Urinary bladder (tissue), 4 donors: ENCODE data around the gene LRP8. TPM values are rescaled to one million over a fixed set of nuclear protein-coding genes. Genes with fewer than 3 reads are reported as not detected.

Source experiments
- DNase-seq: peaks from one replicate; pipeline ENCODE4 v3.0.0-alpha.2; 2015; ENCODE audit errors: extremely low spot score
- H3K27ac ChIP-seq: one replicate; pipeline ENCODE4 v1.5.1; 2013; ENCODE audit warnings: low read depth, mild to moderate bottlenecking, moderate library complexity
- H3K36me3 ChIP-seq: one replicate; pipeline ENCODE4 v1.6.1; 2013; ENCODE audit warnings: mild to moderate bottlenecking, moderate library complexity; ENCODE audit not compliant: insufficient read depth
- H3K4me1 ChIP-seq: one replicate; pipeline ENCODE4 v1.6.1; 2013; ENCODE audit warnings: mild to moderate bottlenecking, moderate library complexity; ENCODE audit not compliant: insufficient read depth
- H3K4me3 ChIP-seq: one replicate; pipeline ENCODE4 v1.5.1; 2013; ENCODE audit warnings: low read depth, low read length
- WGBS: extraction: QIAGEN DNeasy Blood & Tissue Kit; methylation state at CpG from one replicate; pipeline ENCODE4 v1.1.7; 2013; 5-methylcytosine and 5-hydroxymethylcytosine counted together
- polyA plus RNA-seq: library from polyadenylated mRNA; stranded (reverse); fragments of 200-250 nt; gene quantifications from one replicate; pipeline ENCODE4 v1.2.3, GENCODE V29; 2013
- total RNA-seq: library from RNA; depleted of rRNA; stranded (reverse); fragments of >200 nt; gene quantifications from one replicate; pipeline ENCODE4 v1.2.3, GENCODE V29; 2014
- donor health status: healthy with polysubstance abuse.
- donor health status: healthy.

Gene LRP8
- total and polyA plus RNA-seq, 2 donors = 2.3 to 3.8 TPM

DNA sequence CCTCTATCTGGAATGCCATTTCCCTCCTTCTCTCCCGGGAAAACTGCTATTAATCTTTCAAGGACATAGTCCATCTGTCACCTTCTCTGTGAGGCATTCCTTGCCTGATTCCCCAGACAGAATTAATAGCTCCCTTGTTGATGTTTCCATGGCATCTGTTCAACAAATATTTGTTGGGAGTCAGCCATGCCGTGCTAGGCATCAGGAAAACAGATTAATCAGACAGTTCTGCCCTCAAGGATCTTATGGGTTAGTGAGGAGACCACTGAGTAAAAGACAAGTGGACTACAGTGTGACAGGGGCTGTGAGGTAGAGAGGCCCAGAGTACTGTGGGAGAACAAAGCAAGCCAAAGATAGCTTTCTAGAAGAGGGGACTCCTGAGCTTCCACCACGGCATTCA, 78.2 kb downstream of the LRP8 start:
- DNase-seq = no peak
- H3K36me3 ChIP-seq = no peaks in the 10 kb centered on the region
- 54% methylated on average over 3 of the region's 3 CpGs for WGBS
- H3K27ac ChIP-seq = no peak overlapping the region
- H3K4me1 ChIP-seq = no peaks in the 10 kb centered on the region
- no peak overlapping the region for H3K4me3 ChIP-seq

DNA sequence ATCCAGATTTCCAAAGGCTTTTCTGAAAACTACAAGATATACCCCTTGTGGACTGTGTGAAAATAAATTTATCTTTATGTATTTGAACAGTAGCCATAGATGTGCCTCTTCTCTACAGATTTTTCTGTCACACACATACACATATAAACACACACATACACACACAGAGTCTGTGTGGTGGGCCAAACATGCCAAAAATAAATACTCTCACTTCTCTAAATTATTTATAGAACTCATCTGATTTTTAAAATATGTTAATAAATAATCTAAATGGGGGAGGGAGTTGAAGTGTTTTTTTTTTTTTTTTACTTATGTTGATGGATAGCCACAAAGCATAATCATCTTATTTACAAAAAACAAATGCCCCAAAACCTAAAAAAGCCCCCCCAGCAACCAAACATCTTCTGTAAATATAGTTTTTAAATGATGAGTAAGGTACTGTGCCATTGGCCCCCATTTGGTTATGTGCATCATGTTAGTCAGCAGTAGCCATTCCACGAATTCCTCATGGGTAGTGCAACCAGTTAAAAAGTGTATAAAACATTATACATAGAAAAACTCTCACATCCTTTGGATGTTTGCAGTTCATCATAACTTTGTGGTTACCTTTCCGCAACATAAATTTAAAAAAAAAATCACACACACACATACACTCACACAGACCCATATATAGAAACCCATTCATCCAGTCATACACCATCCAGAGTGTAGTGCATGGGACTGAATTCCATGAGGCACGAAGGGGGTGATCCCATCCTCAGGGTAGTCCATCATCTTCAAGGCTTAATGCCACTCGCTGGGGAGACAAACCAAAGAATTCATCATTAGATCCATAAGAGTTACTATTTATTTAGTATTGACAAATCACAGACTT, 81.4 kb downstream of the LRP8 start:
- no peaks in the 10 kb centered on the region for H3K36me3 ChIP-seq
- no peak for DNase-seq
- no peak overlapping the region for H3K4me3 ChIP-seq
- no peaks in the 10 kb centered on the region for H3K4me1 ChIP-seq
- no peak overlapping the region for H3K27ac ChIP-seq
- WGBS = 90% methylated on average over 4 of the region's 4 CpGs

GRCh38 chr1:53244141-53244540, 83.7 kb downstream of the LRP8 start:
- no peak for DNase-seq

DNA sequence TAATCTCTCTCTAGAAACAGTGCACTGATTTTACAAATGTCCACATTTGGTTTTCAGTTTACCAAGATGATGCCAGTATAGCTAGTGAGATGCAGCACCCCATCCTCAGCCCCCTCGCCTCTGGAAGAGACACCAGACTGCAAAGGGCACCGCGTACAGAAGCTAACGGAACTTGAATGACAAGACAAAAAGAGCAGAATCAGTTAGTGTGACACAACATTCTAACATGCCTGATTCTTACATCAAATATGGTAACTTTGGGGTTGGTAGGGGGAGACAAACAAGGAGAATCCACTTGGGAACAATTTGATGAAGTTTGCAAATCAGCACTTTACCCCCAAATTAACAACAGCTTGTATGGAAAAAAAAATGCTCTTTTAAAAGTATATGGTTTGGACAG, 85.5 kb downstream of the LRP8 start:
- H3K4me1 ChIP-seq = no peaks in the 10 kb centered on the region
- H3K36me3 ChIP-seq = no peaks in the 10 kb centered on the region
- no peak overlapping the region for H3K4me3 ChIP-seq
- WGBS = 69% methylated on average over 4 of the region's 4 CpGs
- no peak overlapping the region for H3K27ac ChIP-seq
- no peak for DNase-seq

More at GRCh38 chr1:53244141-53244540, 83.7 kb downstream of the LRP8 start:
- WGBS = 65% methylated on average over 4 of the region's 4 CpGs
- Histone ChIP-seq H3K36me3 (no peaks in the 10 kb centered on the region), H3K4me1 (no peaks in the 10 kb centered on the region), H3K27ac (no peak overlapping the region), H3K4me3 (no peak overlapping the region)

- no peaks in the 10 kb centered on the region for H3K36me3 ChIP-seq
- no peak overlapping the region for H3K27ac ChIP-seq
- no peak for DNase-seq
- no peaks in the 10 kb centered on the region for H3K4me1 ChIP-seq
- no peak overlapping the region for H3K4me3 ChIP-seq
- WGBS = 90% methylated on average over 2 of the region's 2 CpGs
Measured at GRCh38 chr1:53241828-53242227, 86.0 kb downstream of the LRP8 start.

DNA sequence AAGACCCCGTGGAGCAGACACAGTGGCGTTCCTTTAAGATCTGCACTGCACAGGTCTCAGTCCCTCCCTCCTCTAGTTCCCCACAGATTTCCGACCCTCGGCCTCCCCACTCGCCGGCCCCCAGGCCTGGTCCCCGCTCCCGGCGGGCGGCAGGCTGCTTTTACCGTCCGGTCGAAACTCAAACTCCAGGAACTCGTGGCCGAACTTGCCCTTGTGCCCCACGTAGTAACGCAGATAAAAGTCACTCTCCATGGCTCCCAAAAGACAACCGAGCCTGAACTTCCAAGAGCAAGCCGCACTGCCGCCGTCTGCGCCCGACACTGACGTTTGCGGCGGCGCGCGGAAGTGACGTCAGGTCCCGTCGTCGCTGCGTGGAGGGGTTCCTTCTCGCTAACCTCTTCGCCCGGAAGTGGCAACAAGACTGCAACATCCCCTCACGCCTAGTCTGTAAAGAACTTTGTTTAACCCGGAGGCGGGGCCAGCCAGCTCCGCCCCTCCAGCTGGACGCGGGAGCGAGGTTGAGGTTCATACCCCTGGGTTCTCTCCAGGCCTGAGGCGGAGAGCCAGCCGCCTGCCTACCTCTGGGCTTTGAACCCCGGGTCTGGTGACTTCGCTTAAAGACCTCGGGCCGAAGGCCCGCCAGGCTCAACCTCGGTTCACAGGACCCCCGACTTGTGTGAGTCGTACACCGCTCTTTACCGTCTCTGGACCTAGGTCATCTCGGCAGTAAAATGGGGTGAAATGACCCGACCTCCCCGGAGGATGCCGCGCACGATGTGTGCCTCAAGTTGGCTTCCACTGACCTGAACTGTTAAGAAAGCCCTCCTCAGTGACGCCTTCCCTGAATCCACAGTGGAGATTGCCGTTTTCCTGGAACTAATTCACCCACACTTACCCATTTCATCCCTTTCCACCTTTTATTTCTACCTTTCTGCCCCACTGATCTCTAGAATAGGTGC, 89.4 kb downstream of the LRP8 start, which contains the start of gene MAGOH:
MAGOH (minus strand) TSS at position 322 of the 959 bp plus-strand sequence; CDS start at position 252, 70 bp downstream.
- Histone ChIP-seq H3K27ac (peak within 1 kb of the TSS; percentile 43), H3K36me3 (peaks cover 3% of the 10 kb centered on the region), H3K4me1 (no peaks in the 10 kb centered on the region), H3K4me3 (peak within 1 kb of the TSS; percentile 67)
- DNase-seq = peak; percentile 84
- WGBS = 3% methylated on average over 64 of the region's 64 CpGs

- Histone ChIP-seq H3K4me3 (peak overlapping the region; percentile 67), H3K4me1 (no peaks in the 10 kb centered on the region), H3K27ac (no peak overlapping the region), H3K36me3 (peaks cover 3% of the 10 kb centered on the region)
- DNase-seq = no peak
- WGBS = 30% methylated on average over 8 of the region's 8 CpGs
Measured at GRCh38 chr1:53237638-53238037, 90.2 kb downstream of the LRP8 start.

- peak overlapping the region; percentile 64 for H3K4me3 ChIP-seq
- H3K4me1 ChIP-seq = no peaks in the 10 kb centered on the region
- peak overlapping the region; percentile 95 for H3K27ac ChIP-seq
- DNase-seq = no peak
- no peaks in the 10 kb centered on the region for H3K36me3 ChIP-seq
- 40% methylated on average over 3 of the region's 3 CpGs for WGBS
Measured at GRCh38 chr1:53220962-53221286, 106.9 kb downstream of the LRP8 start.

GRCh38 chr1:53220171-53220961, 107.5 kb downstream of the LRP8 start, which contains the start of gene CZIB:
Gene CZIB (minus strand): TSS chr1:53220634. CDS start chr1:53220575, 59 bp downstream.
- DNase-seq = peak; percentile 81
- Histone ChIP-seq H3K27ac (peak within 1 kb of the TSS; percentile 95), H3K36me3 (no peaks in the 10 kb centered on the region), H3K4me3 (peak within 1 kb of the TSS; percentile 64), H3K4me1 (no peaks in the 10 kb centered on the region)
- WGBS = under 1% methylated on average over 61 of the region's 61 CpGs

DNA sequence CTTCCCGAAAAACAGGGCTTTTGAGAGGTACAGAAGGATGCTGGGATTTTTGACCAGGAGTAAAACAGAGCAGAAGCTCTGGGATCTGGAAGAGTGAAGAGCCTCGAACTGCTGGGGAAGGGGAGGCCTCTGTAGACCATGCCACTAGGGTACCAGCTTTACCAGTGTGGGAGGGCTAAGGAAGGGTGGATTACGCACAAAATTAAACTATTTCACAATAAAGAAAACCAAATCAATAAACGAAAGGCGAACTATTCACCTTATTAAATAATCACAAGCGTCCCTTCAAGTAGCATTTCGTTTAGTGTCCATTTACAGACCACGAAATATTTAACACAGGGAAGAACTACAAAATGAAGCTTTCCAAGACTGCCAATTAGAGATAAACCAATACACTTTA, 108.2 kb downstream of the LRP8 start:
- no peaks in the 10 kb centered on the region for H3K36me3 ChIP-seq
- H3K4me1 ChIP-seq = no peaks in the 10 kb centered on the region
- H3K4me3 ChIP-seq = peak overlapping the region; percentile 64
- no peak for DNase-seq
- 18% methylated on average over 8 of the region's 8 CpGs for WGBS
- no peak overlapping the region for H3K27ac ChIP-seq

DNA sequence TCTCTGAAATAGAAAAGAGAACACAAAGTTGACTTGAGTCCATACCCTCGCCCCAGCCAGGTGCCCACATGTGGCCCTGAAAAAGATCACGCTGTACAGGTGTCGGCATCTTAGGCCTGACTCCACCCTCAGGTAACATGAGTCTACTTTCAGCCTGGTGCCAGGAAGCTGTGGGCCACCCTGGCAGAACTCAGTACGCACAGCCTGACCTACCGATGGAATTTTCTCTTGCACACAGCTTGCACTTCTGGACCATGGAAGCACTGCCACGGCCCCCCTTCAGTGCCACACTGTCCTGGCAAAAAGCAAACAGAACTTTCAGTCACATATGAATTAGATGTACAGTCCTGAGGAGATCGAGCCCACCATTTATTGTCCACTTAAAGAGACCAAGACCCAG, 109.7 kb downstream of the LRP8 start:
- no peak for DNase-seq
- Histone ChIP-seq H3K36me3 (no peaks in the 10 kb centered on the region), H3K4me3 (no peak overlapping the region), H3K27ac (no peak overlapping the region), H3K4me1 (no peaks in the 10 kb centered on the region)
- 94% methylated on average over 7 of the region's 7 CpGs for WGBS

DNA sequence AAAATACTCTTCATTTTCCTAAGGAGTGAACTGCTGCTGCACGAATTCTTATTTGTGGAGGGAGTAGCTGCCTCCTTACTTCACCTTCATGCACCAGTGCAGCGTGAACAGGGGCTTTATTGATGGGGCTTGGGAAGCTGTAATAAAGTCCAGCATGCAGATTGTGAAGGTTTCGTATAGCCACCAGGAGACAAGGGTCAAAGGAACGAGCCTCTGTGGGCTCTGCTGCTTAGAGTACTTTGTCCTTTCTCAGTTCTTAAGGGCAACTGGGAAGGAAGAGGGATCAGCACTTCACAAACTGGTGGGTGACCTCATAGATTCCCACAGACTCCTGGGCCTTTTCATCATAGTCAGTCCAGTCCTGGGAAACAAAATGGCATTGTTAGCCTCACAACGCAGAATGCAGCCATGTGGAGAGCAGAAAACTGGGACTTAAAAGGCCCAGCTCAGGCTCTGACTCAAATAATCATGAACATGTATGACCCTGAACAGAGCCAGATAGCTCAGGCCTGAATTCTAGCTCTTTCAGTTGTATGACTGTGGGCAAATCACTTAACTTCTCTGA, 113.4 kb downstream of the LRP8 start:
- no peaks in the 10 kb centered on the region for H3K4me1 ChIP-seq
- DNase-seq = no peak
- H3K27ac ChIP-seq = no peak overlapping the region
- no peak overlapping the region for H3K4me3 ChIP-seq
- H3K36me3 ChIP-seq = no peaks in the 10 kb centered on the region
- WGBS = 83% methylated on average over 5 of the region's 5 CpGs

- DNase-seq = no peak
Measured at GRCh38 chr1:53210954-53211353, 116.9 kb downstream of the LRP8 start.

More at GRCh38 chr1:53210954-53211353, 116.9 kb downstream of the LRP8 start:
- no peak overlapping the region for H3K4me3 ChIP-seq
- H3K36me3 ChIP-seq = no peaks in the 10 kb centered on the region
- no peak overlapping the region for H3K27ac ChIP-seq
- WGBS = 96% methylated on average over 11 of the region's 11 CpGs
- H3K4me1 ChIP-seq = no peaks in the 10 kb centered on the region
